ENCODE data around the gene YTHDC1. TPM values are rescaled to one million over a fixed set of nuclear protein-coding genes. Genes with fewer than 3 reads are reported as not detected.
A peak's percentile ranks its signal among the peaks of the same experiment; 100 is the strongest.

Gene YTHDC1
- total RNA-seq, 4 donors from 2014 or later = 28.0 to 73.1 (median 34.9) TPM

DNA sequence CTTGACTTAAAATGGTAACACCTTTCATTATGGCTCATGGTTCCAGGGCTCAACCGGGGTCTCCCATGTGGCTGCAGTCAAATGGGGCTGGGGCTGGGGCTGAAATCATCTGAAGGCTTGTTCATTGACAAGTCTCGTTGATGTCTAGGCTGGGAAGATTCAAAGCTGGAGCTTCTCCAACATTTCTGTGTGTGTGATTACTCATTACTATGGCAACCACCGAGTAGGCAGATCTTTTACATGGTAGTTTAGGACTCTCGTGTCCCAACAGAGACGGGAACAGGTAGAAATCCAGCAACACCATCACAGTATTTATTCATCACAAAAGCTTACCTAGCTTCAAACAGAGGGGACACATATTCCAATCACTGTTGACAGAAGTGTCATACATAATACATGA, 7.8 kb downstream of the YTHDC1 start:
- no peak overlapping the region for H3K27ac ChIP-seq
- H3K9me3 ChIP-seq = no peaks in the 10 kb centered on the region
- no peak for TF ChIP-seq POLR2A (IDR thresholded peaks at IDR 0.05)
- no peak for TF ChIP-seq CTCF (IDR thresholded peaks at IDR 0.05 in 4 of 5, conservative IDR thresholded peaks at IDR 0.05 in 1 of 5)
- H3K36me3 ChIP-seq = peaks cover 0 to 10% of the 10 kb centered on the region in 2 donors
- peaks cover 85 to 86% of the 10 kb centered on the region in 2 donors for H3K4me1 ChIP-seq
- ATAC-seq (no peak), DNase-seq (no peak)
- intact Hi-C loops (cut with DNase I; ENCODE audit: low total_unique reads) (no loop called here), in situ Hi-C loops (cut with MboI; ENCODE audit: low sequenced_read_pairs in 4 of 4) (loop anchor here in 2 of 4 donors (25.0 kb wide), 1 partner anchor 805 kb away; the partner anchor contains the start of gene CENPC (in 2 of the 2))
- H3K27me3 ChIP-seq = no peaks in the 10 kb centered on the region
- peak overlapping the region in 1 of 4 donors; percentile 0 for H3K4me3 ChIP-seq

- in situ Hi-C loops (cut with MboI; ENCODE audit: low sequenced_read_pairs in 4 of 4) = loop anchor here in 2 of 4 donors (25.0 kb wide), 1 partner anchor 801 kb away; the partner anchor contains the start of gene CENPC (in 2 of the 2)
- DNase-seq = no peak
- Histone ChIP-seq H3K4me3 (no peak overlapping the region), H3K27ac (peak overlapping the region in 1 of 4 donors; percentile 17), H3K36me3 (peaks cover 0 to 26% of the 10 kb centered on the region in 2 donors), H3K4me1 (peaks cover 62% of the 10 kb centered on the region in 2 donors), H3K27me3 (no peaks in the 10 kb centered on the region), H3K9me3 (no peaks in the 10 kb centered on the region)
- TF ChIP-seq POLR2A (IDR thresholded peaks at IDR 0.05) (no peak), CTCF (IDR thresholded peaks at IDR 0.05 in 4 of 5, conservative IDR thresholded peaks at IDR 0.05 in 1 of 5) (no peak)
- ATAC-seq = no peak
- intact Hi-C loops (cut with DNase I; ENCODE audit: low total_unique reads) = no loop called here
Observed at GRCh38 chr4:68338625-68339024, 11.3 kb downstream of the YTHDC1 start.

DNA sequence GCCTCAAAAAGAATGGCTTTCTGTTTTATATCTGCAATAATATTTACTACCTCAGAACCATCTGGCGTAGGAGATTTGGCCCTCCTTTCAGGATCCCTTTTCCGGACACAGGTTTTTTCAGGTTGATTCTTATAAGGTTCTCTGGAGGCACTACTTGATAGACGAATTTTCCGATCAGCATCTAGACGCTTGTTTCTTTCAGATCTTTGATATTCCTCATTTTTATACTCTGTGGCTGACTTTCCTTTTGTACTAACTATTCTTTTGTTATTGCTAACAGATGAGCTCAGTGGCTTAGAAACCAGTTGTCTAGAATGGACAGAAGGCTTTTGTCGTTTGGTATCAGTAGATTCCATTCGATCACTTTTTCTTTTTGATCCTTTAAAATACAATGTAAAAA, 12.4 kb downstream of the YTHDC1 start:
- Histone ChIP-seq H3K27ac (no peak overlapping the region), H3K4me1 (peaks cover 51 to 52% of the 10 kb centered on the region in 2 donors), H3K4me3 (no peak overlapping the region), H3K9me3 (no peaks in the 10 kb centered on the region), H3K27me3 (no peaks in the 10 kb centered on the region), H3K36me3 (peaks cover 0 to 37% of the 10 kb centered on the region in 2 donors)
- ATAC-seq (no peak), DNase-seq (no peak)
- in situ Hi-C loops (cut with MboI; ENCODE audit: low sequenced_read_pairs in 4 of 4) (loop anchor here in 2 of 4 donors (25.0 kb wide), 1 partner anchor 800 kb away; the partner anchor contains the start of gene CENPC (in 2 of the 2)), intact Hi-C loops (cut with DNase I; ENCODE audit: low total_unique reads) (no loop called here)
- TF ChIP-seq CTCF (IDR thresholded peaks at IDR 0.05 in 4 of 5, conservative IDR thresholded peaks at IDR 0.05 in 1 of 5) (no peak), POLR2A (IDR thresholded peaks at IDR 0.05) (no peak)

- in situ Hi-C loops (cut with MboI; ENCODE audit: low sequenced_read_pairs in 4 of 4) = loop anchor here in 2 of 4 donors (25.0 kb wide), 1 partner anchor 800 kb away; the partner anchor contains the start of gene CENPC (in 2 of the 2)
- Histone ChIP-seq H3K27me3 (no peaks in the 10 kb centered on the region), H3K36me3 (peaks cover 0 to 42% of the 10 kb centered on the region in 2 donors), H3K4me3 (no peak overlapping the region), H3K27ac (no peak overlapping the region), H3K9me3 (no peaks in the 10 kb centered on the region), H3K4me1 (peaks cover 46 to 47% of the 10 kb centered on the region in 2 donors)
- no peak for DNase-seq
- no peak for ATAC-seq
- intact Hi-C loops (cut with DNase I; ENCODE audit: low total_unique reads) = no loop called here
- TF ChIP-seq POLR2A (IDR thresholded peaks at IDR 0.05) = no peak
- no peak for TF ChIP-seq CTCF (IDR thresholded peaks at IDR 0.05 in 4 of 5, conservative IDR thresholded peaks at IDR 0.05 in 1 of 5)
Observed at GRCh38 chr4:68337004-68337403, 12.9 kb downstream of the YTHDC1 start.
